Measurements from ENCODE around the gene GAS7. TPM values are rescaled to one million over a fixed set of nuclear protein-coding genes. Genes with fewer than 3 reads are reported as not detected.

GAS7 gene
- total and polyA plus RNA-seq, 2 donors (not counting 1 experiment from before 2014, with no cell fraction given): 3.4 to 13.6 TPM

GRCh38 chr17:9986754-9987382, 211.5 kb downstream of the GAS7 start:
- no peak for TF ChIP-seq EZH2 (IDR thresholded peaks at IDR 0.05; ENCODE audit: borderline replicate concordance, insufficient read depth, low read depth, low read length, poor library complexity, severe bottlenecking)
- TF ChIP-seq CTCF (IDR thresholded peaks at IDR 0.05): no peak
- Histone ChIP-seq H3K4me3 (ENCODE audit: control extremely low read depth in 1 of 5, extremely low read depth in 1 of 5, insufficient read depth in 1 of 5, low read depth in 2 of 5, low read length in 4 of 5) (no peak overlapping the region), H2AFZ (ENCODE audit: insufficient read depth, low read depth, low read length, poor library complexity, severe bottlenecking) (no peak overlapping the region), H4K20me1 (ENCODE audit: control insufficient read depth, insufficient read depth, low read length, poor library complexity, severe bottlenecking) (no peaks in the 10 kb centered on the region), H3K4me2 (replicated peaks; ENCODE audit: low read depth, low read length, poor library complexity, severe bottlenecking) (no peak overlapping the region), H3K4me1 (ENCODE audit: control insufficient read depth in 2 of 2, insufficient read depth in 2 of 2, low read length in 2 of 2) (peaks cover 5% of the 10 kb centered on the region in 2 donors), H3K9ac (ENCODE audit: low read length) (no peak overlapping the region), H3K27ac (ENCODE audit: low read length in 2 of 2) (no peak overlapping the region), H3K9me3 (ENCODE audit: control extremely low read depth in 1 of 3, control insufficient read depth in 2 of 3, insufficient read depth in 1 of 3, low read length in 2 of 3) (peaks cover 0 to 12% (median 0%) of the 10 kb centered on the region in 3 donors), H3K27me3 (replicated peaks in 1 of 4; ENCODE audit: control extremely low read depth in 1 of 4, control insufficient read depth in 3 of 4, insufficient read depth in 4 of 4, low read length in 3 of 4) (no peaks in the 10 kb centered on the region), H3K79me2 (ENCODE audit: control insufficient read depth, insufficient read depth, low read length) (peaks cover 10% of the 10 kb centered on the region), H3K36me3 (replicated peaks in 1 of 2; ENCODE audit: control extremely low read depth in 1 of 2, control insufficient read depth in 1 of 2, extremely low read depth in 1 of 2, insufficient read depth in 2 of 2, low read length in 1 of 2) (no peaks in the 10 kb centered on the region)
- 88% methylated on average over 3 of the region's 9 CpGs for WGBS (ENCODE audit: insufficient coverage)
- ChIA-PET POLR2A (no interaction called here), CTCF (interaction anchor here (0.6 to 1.7 kb wide), 8 partner anchors 11 to 558 kb away, joined by 3 to 8 read pairs (median 3); no protein-coding TSS in a partner anchor)
- Mint-ChIP-seq H3K27ac (no peak overlapping the region), H3K4me1 (peaks cover 11% of the 10 kb centered on the region), H3K27me3 (no peaks in the 10 kb centered on the region), H3K4me3 (no peak overlapping the region), H3K9me3 (ENCODE audit: insufficient read depth) (no peaks in the 10 kb centered on the region)
- DNase-seq: no peak
- ATAC-seq (ENCODE audit: low read depth): no peak
- intact Hi-C loops (cut with micrococcal nuclease): loop anchor here (5.0 kb wide), 1 partner anchor 60 kb away; no protein-coding TSS in a partner anchor

GRCh38 chr17:9985646-9986045, 212.8 kb downstream of the GAS7 start:
- H3K4me1 ChIP-seq (ENCODE audit: control insufficient read depth in 2 of 2, insufficient read depth in 2 of 2, low read length in 2 of 2): peaks cover 5% of the 10 kb centered on the region in 2 donors
- ATAC-seq (ENCODE audit: low read depth) (no peak), DNase-seq (no peak)
- no peak overlapping the region for H2AFZ ChIP-seq (ENCODE audit: insufficient read depth, low read depth, low read length, poor library complexity, severe bottlenecking)
- no peak overlapping the region for H3K9ac ChIP-seq (ENCODE audit: low read length)
- H3K27me3 ChIP-seq (replicated peaks in 1 of 4; ENCODE audit: control extremely low read depth in 1 of 4, control insufficient read depth in 3 of 4, insufficient read depth in 4 of 4, low read length in 3 of 4): no peaks in the 10 kb centered on the region
- Mint-ChIP-seq H3K4me1 (peaks cover 11% of the 10 kb centered on the region), H3K4me3 (no peak overlapping the region), H3K27me3 (no peaks in the 10 kb centered on the region), H3K27ac (no peak overlapping the region), H3K9me3 (ENCODE audit: insufficient read depth) (no peaks in the 10 kb centered on the region)
- no peaks in the 10 kb centered on the region for H4K20me1 ChIP-seq (ENCODE audit: control insufficient read depth, insufficient read depth, low read length, poor library complexity, severe bottlenecking)
- H3K79me2 ChIP-seq (ENCODE audit: control insufficient read depth, insufficient read depth, low read length): peaks cover 10% of the 10 kb centered on the region
- H3K36me3 ChIP-seq (replicated peaks in 1 of 2; ENCODE audit: control extremely low read depth in 1 of 2, control insufficient read depth in 1 of 2, extremely low read depth in 1 of 2, insufficient read depth in 2 of 2, low read length in 1 of 2): no peaks in the 10 kb centered on the region
- ChIA-PET CTCF (interaction anchor here (1.1 kb wide), 1 partner anchor 13 kb away, joined by 3 read pairs; no protein-coding TSS in a partner anchor), POLR2A (no interaction called here)
- no peak overlapping the region for H3K4me3 ChIP-seq (ENCODE audit: control extremely low read depth in 1 of 5, extremely low read depth in 1 of 5, insufficient read depth in 1 of 5, low read depth in 2 of 5, low read length in 4 of 5)
- H3K27ac ChIP-seq (ENCODE audit: low read length in 2 of 2): no peak overlapping the region
- TF ChIP-seq CTCF (IDR thresholded peaks at IDR 0.05) (no peak), EZH2 (IDR thresholded peaks at IDR 0.05; ENCODE audit: borderline replicate concordance, insufficient read depth, low read depth, low read length, poor library complexity, severe bottlenecking) (no peak)
- H3K4me2 ChIP-seq (replicated peaks; ENCODE audit: low read depth, low read length, poor library complexity, severe bottlenecking): no peak overlapping the region
- intact Hi-C loops (cut with micrococcal nuclease): loop anchor here (5.0 kb wide), 1 partner anchor 62 kb away; no protein-coding TSS in a partner anchor
- peaks cover 0 to 12% (median 0%) of the 10 kb centered on the region in 3 donors for H3K9me3 ChIP-seq (ENCODE audit: control extremely low read depth in 1 of 3, control insufficient read depth in 2 of 3, insufficient read depth in 1 of 3, low read length in 2 of 3)
- 49% methylated on average over 8 of the region's 8 CpGs for WGBS (ENCODE audit: insufficient coverage)

Measured in B cell (primary cell).